Osteocyte (in vitro differentiated cells): Measurements from ENCODE around the gene HMGCR. TPM values are rescaled to one million over a fixed set of nuclear protein-coding genes. Genes with fewer than 3 reads are reported as not detected.
"Not testable (repeated sequence)": the region's sequence is repeated elsewhere in the genome, so short reads cannot be mapped to it uniquely, and the experiment has no call there.

ENCODE experiments used
- DNase-seq: peaks from one replicate; pipeline ENCODE4 v3.0.0; 2021; ENCODE audit warnings: mixed read lengths; ENCODE audit not compliant: unreplicated experiment; ENCODE audit errors: extremely low spot score
- H3K27ac Mint-ChIP-seq: one replicate; pipeline ENCODE4 v1.8.0; 2021; ENCODE audit warnings: mild to moderate bottlenecking, mixed read lengths; ENCODE audit not compliant: unreplicated experiment
- H3K27me3 Mint-ChIP-seq: one replicate; pipeline ENCODE4 v1.8.0; 2021; ENCODE audit warnings: mixed read lengths; ENCODE audit not compliant: unreplicated experiment
- H3K36me3 Mint-ChIP-seq: one replicate; pipeline ENCODE4 v1.8.0; 2021; ENCODE audit warnings: mixed read lengths; ENCODE audit not compliant: unreplicated experiment
- H3K4me1 Mint-ChIP-seq: one replicate; pipeline ENCODE4 v1.8.0; 2021; ENCODE audit warnings: mixed read lengths; ENCODE audit not compliant: unreplicated experiment
- H3K4me3 Mint-ChIP-seq: one replicate; pipeline ENCODE4 v1.8.0; 2021; ENCODE audit warnings: mild to moderate bottlenecking, moderate library complexity, mixed read lengths; ENCODE audit not compliant: unreplicated experiment
- H3K9me3 Mint-ChIP-seq: one replicate; pipeline ENCODE4 v1.8.0; 2021; ENCODE audit warnings: mixed read lengths; ENCODE audit not compliant: unreplicated experiment
- CTCF ChIP-seq: fragments of 200-600 bp; sonication (generic); IDR thresholded peaks from 2 replicates; pipeline ENCODE4 v1.5.0; 2021; ENCODE audit warnings: antibody characterized with exemption, mild to moderate bottlenecking, moderate library complexity
- long read RNA-seq: library from polyadenylated mRNA; unstranded; transcript quantifications from one replicate; pipeline ENCODE4 v2.0.0, GENCODE V29; 2021
- total RNA-seq: library from RNA; stranded (reverse); gene quantifications from 2 replicates; pipeline ENCODE4 v1.2.1, GENCODE V29; 2021

Gene HMGCR
- 44.7 and 50.3 TPM in 2 replicates for total RNA-seq
- long read RNA-seq, full-length matches to known transcripts: 134 of 176 reads
- long read RNA-seq, partial matches to known transcripts: 29 of 176 reads
- long read RNA-seq, other reads (novel, unspliced or antisense): 13 of 176 reads

DNA sequence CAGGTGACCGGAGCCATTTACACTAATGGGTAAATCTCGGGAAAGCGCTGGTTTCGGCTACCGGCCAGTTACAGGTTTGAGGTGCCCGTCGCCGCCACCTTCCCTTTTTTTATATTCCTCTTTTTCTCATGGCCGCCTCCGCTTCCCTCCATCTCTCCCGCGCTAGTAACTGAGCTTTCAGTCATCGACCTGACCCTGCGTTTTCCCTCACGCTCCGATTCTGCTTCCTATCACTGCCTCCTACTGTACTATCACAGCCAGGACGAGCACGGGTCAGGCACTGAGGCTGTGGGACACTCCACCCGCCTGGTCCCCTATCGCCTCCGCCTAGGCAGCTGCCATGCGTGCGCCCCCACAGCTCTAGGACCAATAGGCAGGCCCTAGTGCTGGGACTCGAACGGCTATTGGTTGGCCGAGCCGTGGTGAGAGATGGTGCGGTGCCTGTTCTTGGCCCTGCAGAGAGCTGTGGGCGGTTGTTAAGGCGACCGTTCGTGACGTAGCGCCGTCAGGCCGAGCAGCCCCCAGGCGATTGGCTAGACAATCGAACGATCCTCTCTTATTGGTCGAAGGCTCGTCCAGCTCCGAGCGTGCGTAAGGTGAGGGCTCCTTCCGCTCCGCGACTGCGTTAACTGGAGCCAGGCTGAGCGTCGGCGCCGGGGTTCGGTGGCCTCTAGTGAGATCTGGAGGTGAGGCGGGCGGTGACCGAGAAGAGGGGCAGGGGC is at the start of gene HMGCR:
Gene HMGCR, plus strand, starts transcription at position 606 of the 722 bp plus-strand sequence. CDS start 5,386 bp downstream, outside the sequence.
- no peaks in the 10 kb centered on the region for H3K27me3 Mint-ChIP-seq
- H3K27ac Mint-ChIP-seq: no peak within 1 kb of the TSS
- no peak within 1 kb of the TSS for H3K4me3 Mint-ChIP-seq
- H3K9me3 Mint-ChIP-seq: no peaks in the 10 kb centered on the region
- TF ChIP-seq CTCF: no peak
- peak; percentile 99 for DNase-seq
- no peaks in the 10 kb centered on the region for H3K36me3 Mint-ChIP-seq
- peaks cover 35% of the 10 kb centered on the region for H3K4me1 Mint-ChIP-seq

DNA sequence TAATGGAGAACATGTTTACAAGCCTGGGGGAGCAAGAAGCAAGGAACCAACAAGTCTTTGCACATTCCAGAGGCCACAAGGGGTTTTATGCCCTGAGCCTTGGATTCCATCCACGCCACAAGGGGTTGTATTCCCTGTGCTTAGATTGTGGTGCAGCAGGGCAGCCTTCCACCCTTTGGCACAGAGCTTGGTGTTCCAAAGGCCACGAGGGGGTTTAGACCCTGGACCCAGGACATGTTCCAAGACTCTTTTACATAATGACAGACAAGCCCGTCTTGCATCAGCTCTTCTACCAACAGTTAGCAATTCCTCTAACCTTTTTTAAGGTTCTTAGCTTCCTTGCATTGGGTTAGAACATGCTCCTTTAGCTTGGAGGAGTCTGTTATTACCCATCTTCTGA is 45.2 kb upstream of the HMGCR start:
- peaks cover 19% of the 10 kb centered on the region for H3K9me3 Mint-ChIP-seq
- not testable (repeated sequence) for H3K36me3 Mint-ChIP-seq, H3K4me3 Mint-ChIP-seq, H3K4me1 Mint-ChIP-seq, H3K27ac Mint-ChIP-seq, DNase-seq
- peaks cover 19% of the 10 kb centered on the region for H3K27me3 Mint-ChIP-seq

GRCh38 chr5:75300084-75300483 is 36.9 kb upstream of the HMGCR start:
- no peaks in the 10 kb centered on the region for H3K27me3 Mint-ChIP-seq

DNA sequence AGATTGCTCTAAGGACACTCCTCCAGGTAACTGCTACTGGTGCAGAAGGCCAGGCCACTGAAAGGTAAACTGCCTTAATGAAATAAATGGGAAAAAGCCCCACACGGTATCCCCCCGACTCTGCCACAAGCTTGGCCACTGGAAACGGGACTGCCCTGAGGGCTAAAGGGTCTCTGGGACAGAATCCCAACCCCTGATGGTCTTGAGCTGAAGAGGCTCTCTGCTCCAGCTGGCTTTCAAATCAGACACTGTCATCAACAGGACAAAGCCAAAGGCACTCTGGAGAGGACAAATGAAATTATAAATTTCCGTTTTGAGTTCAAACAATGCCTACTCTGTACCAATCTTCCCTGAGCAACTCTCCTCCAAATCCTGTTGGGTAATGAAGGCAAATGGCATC is 33.6 kb upstream of the HMGCR start:
- H3K36me3 Mint-ChIP-seq: no peaks in the 10 kb centered on the region
- no peak for TF ChIP-seq CTCF
- H3K27ac Mint-ChIP-seq: no peak overlapping the region
- H3K4me3 Mint-ChIP-seq: no peak overlapping the region
- H3K9me3 Mint-ChIP-seq: peaks cover 7% of the 10 kb centered on the region
- no peaks in the 10 kb centered on the region for H3K4me1 Mint-ChIP-seq
- no peak for DNase-seq
- H3K27me3 Mint-ChIP-seq: no peaks in the 10 kb centered on the region

More at GRCh38 chr5:75300084-75300483, 36.9 kb upstream of the HMGCR start:
- Mint-ChIP-seq H3K27ac (no peak overlapping the region), H3K4me1 (no peaks in the 10 kb centered on the region), H3K4me3 (no peak overlapping the region), H3K9me3 (peaks cover 12% of the 10 kb centered on the region), H3K36me3 (no peaks in the 10 kb centered on the region)
- DNase-seq: no peak
- no peak for TF ChIP-seq CTCF

- H3K27me3 Mint-ChIP-seq, H3K4me1 Mint-ChIP-seq, DNase-seq, H3K4me3 Mint-ChIP-seq, H3K9me3 Mint-ChIP-seq, H3K36me3 Mint-ChIP-seq, H3K27ac Mint-ChIP-seq: not testable (repeated sequence)
Measured at GRCh38 chr5:75304486-75304885, 32.5 kb upstream of the HMGCR start.

DNA sequence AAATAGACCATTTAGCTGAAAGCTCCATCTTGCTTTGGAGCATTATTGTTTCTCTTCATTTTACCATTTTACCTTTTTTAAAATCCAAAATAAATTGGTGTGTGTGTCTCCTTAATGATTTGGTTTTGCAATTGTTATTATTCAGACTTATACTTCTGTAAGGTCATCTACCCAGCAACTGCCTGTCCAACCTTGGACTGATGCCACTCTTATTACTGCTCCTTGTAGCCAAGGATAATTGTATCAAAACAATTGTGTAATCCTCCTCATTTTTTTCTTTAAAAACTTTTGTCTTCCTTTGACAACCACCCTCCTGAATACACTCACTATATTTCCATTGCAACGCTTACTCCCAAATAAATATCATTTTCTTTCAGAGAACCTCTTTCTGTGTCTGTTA is 30.3 kb upstream of the HMGCR start:
- no peak for TF ChIP-seq CTCF
- Mint-ChIP-seq H3K27ac (no peak overlapping the region), H3K27me3 (no peaks in the 10 kb centered on the region), H3K36me3 (no peaks in the 10 kb centered on the region), H3K4me1 (no peaks in the 10 kb centered on the region), H3K9me3 (no peaks in the 10 kb centered on the region), H3K4me3 (no peak overlapping the region)
- no peak for DNase-seq
